GF-D8 (cell line): Measurements from ENCODE around the gene SCGB1A1.
"Not testable (repeated sequence)": the region's sequence is repeated elsewhere in the genome, so short reads cannot be mapped to it uniquely, and the experiment has no call there.

Experiments used
- DNase-seq: peaks from one replicate; lab custom pipeline; 2025; lab: John Stamatoyannopoulos, UW

The SCGB1A1 gene

GRCh38 chr11:62418733-62419132, at the start of gene SCGB1A1:
Gene SCGB1A1 (plus strand): TSS chr11:62419033. CDS start chr11:62419096, 63 bp downstream.
- DNase-seq: no peak

GRCh38 chr11:62370743-62371440, 47.9 kb upstream of the SCGB1A1 start:
- DNase-seq: peak; percentile 11

GRCh38 chr11:62372871-62373270, 46.0 kb upstream of the SCGB1A1 start:
- DNase-seq: no peak

- no peak for DNase-seq
These were observed 45.2 kb upstream of the SCGB1A1 start for GRCh38 chr11:62373464-62374119.

GRCh38 chr11:62374801-62375200, 44.0 kb upstream of the SCGB1A1 start:
- no peak for DNase-seq

GRCh38 chr11:62378459-62379063, 40.3 kb upstream of the SCGB1A1 start:
- DNase-seq: peak; percentile 10

- DNase-seq: not testable (repeated sequence)
These were observed 39.2 kb upstream of the SCGB1A1 start for GRCh38 chr11:62379586-62379985.

- peak; percentile 14 for DNase-seq
These were observed 38.0 kb upstream of the SCGB1A1 start for GRCh38 chr11:62380821-62381245.

GRCh38 chr11:62383822-62384221, 35.0 kb upstream of the SCGB1A1 start:
- DNase-seq: no peak

GRCh38 chr11:62386083-62386482, 32.8 kb upstream of the SCGB1A1 start:
- DNase-seq: not testable (repeated sequence)

GRCh38 chr11:62387381-62387780, 31.5 kb upstream of the SCGB1A1 start:
- DNase-seq: no peak

GRCh38 chr11:62388999-62389398, 29.8 kb upstream of the SCGB1A1 start:
- DNase-seq: no peak

GRCh38 chr11:62390237-62390636, 28.6 kb upstream of the SCGB1A1 start:
- DNase-seq: no peak

- no peak for DNase-seq
These were observed 28.1 kb upstream of the SCGB1A1 start for GRCh38 chr11:62390722-62391121.

GRCh38 chr11:62391642-62392425, 27.0 kb upstream of the SCGB1A1 start:
- no peak for DNase-seq

GRCh38 chr11:62392506-62392905, 26.3 kb upstream of the SCGB1A1 start:
- DNase-seq: no peak

- DNase-seq: peak; percentile 48
These were observed 25.7 kb upstream of the SCGB1A1 start for GRCh38 chr11:62393061-62393611.

GRCh38 chr11:62393735-62394134, 25.1 kb upstream of the SCGB1A1 start:
- peak; percentile 12 for DNase-seq

- DNase-seq: peak; percentile 66
These were observed 23.9 kb upstream of the SCGB1A1 start for GRCh38 chr11:62394825-62395538.

- DNase-seq: no peak
These were observed 22.8 kb upstream of the SCGB1A1 start for GRCh38 chr11:62395885-62396551.
